Activated T-cell treated with anti-CD3 and anti-CD28 coated beads for 1 hour (primary cell): ENCODE measurements around the gene PTPRC.

Source experiments
- DNase-seq: peaks from one replicate; pipeline ENCODE4 v3.0.0-alpha.2; 2020; ENCODE audit warnings: low read depth

PTPRC gene

GRCh38 chr1:198643808-198644207 lies 5.0 kb downstream of the PTPRC start:
- no peak for DNase-seq

GRCh38 chr1:198647055-198647454 lies 8.2 kb downstream of the PTPRC start:
- DNase-seq = no peak

GRCh38 chr1:198648592-198648991 lies 9.8 kb downstream of the PTPRC start:
- DNase-seq = no peak

- no peak for DNase-seq
Observed at GRCh38 chr1:198649232-198649967, 10.6 kb downstream of the PTPRC start.

- no peak for DNase-seq
Observed at GRCh38 chr1:198649968-198650338, 11.1 kb downstream of the PTPRC start.

- DNase-seq = no peak
Observed at GRCh38 chr1:198650506-198650905, 11.7 kb downstream of the PTPRC start.

GRCh38 chr1:198651650-198652400 lies 13.0 kb downstream of the PTPRC start:
- no peak for DNase-seq

- DNase-seq = no peak
Observed at GRCh38 chr1:198653808-198654413, 15.1 kb downstream of the PTPRC start.

- DNase-seq = no peak
Observed at GRCh38 chr1:198655459-198656121, 16.8 kb downstream of the PTPRC start.

- peak; percentile 60 for DNase-seq
Observed at GRCh38 chr1:198656500-198656932, 17.7 kb downstream of the PTPRC start.

GRCh38 chr1:198657550-198658064 lies 18.8 kb downstream of the PTPRC start:
- no peak for DNase-seq

- no peak for DNase-seq
Observed at GRCh38 chr1:198660341-198661261, 21.8 kb downstream of the PTPRC start.

- DNase-seq = no peak
Observed at GRCh38 chr1:198662821-198663220, 24.0 kb downstream of the PTPRC start.

GRCh38 chr1:198664068-198664788 lies 25.4 kb downstream of the PTPRC start:
- DNase-seq = no peak

- DNase-seq = no peak
Observed at GRCh38 chr1:198667186-198667585, 28.3 kb downstream of the PTPRC start.

GRCh38 chr1:198667807-198668206 lies 29.0 kb downstream of the PTPRC start:
- no peak for DNase-seq

- DNase-seq = no peak
Observed at GRCh38 chr1:198669023-198669698, 30.3 kb downstream of the PTPRC start.

- DNase-seq = no peak
Observed at GRCh38 chr1:198669771-198670170, 30.9 kb downstream of the PTPRC start.

GRCh38 chr1:198671136-198671535 lies 32.3 kb downstream of the PTPRC start:
- DNase-seq = no peak

- no peak for DNase-seq
Observed at GRCh38 chr1:198672124-198672523, 33.3 kb downstream of the PTPRC start.
